ENCODE results near the gene ADGRD2.

The ADGRD2 gene

DNA sequence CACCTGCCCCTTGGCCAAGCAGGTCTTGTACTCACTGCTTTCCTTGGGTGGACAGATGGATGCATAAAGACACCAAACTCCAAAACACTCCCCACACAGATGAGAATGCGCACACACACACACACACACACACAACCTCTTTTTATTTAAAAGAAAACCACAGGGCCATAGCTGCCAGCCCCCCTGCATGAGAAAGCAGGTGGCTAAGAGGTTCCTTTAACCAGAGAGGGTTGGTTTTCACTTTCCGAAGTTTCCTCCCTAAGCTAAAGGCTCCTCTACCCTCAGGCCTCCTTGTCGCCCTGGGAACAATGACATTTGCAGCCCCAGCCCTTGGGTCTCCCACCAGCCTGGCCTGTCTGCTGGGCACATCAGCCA is 45.8 kb downstream of the ADGRD2 start:
- no peaks in the 10 kb centered on the region for H3K9me3 ChIP-seq (ENCODE audit: control insufficient read depth in 2 of 2, low read length in 2 of 2)
- H3K9ac ChIP-seq (ENCODE audit: low read depth in 1 of 2, low read length in 2 of 2) = no peak overlapping the region
- H3K27ac ChIP-seq (ENCODE audit: low read depth in 2 of 2, low read length in 2 of 2) = no peak overlapping the region
- H3K4me3 ChIP-seq (ENCODE audit: low read length in 2 of 2) = no peak overlapping the region
- no peaks in the 10 kb centered on the region for H3K4me1 ChIP-seq (ENCODE audit: control insufficient read depth in 2 of 2, insufficient read depth in 2 of 2, low read length in 2 of 2)
- peaks cover 3 to 8% of the 10 kb centered on the region in 2 donors for H3K27me3 ChIP-seq (ENCODE audit: control insufficient read depth in 2 of 2, insufficient read depth in 2 of 2, low read length in 2 of 2)
- no peaks in the 10 kb centered on the region for H3K36me3 ChIP-seq (ENCODE audit: control insufficient read depth in 2 of 2, insufficient read depth in 2 of 2, low read length in 2 of 2)

DNA sequence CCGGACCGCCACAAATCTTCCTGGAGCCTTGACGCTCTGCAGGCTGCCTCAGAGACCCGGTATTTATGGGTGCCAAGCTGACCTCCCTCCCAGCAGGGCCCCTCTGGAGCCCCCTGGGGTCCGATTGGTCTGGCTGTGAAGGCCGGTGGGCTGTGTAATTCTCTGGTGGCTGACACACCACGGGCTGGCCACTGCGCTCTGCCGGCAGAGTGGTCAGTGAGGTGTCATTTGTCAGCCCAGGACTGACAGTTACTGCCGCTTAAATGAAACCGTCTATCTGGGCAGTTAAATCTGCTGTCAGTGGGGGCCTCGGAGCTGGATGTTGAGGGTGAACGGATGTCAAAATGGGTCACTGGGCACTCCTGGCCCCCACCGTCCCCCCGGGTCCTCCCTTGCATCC is 46.2 kb downstream of the ADGRD2 start:
- no peaks in the 10 kb centered on the region for H3K4me1 ChIP-seq (ENCODE audit: control insufficient read depth in 2 of 2, insufficient read depth in 2 of 2, low read length in 2 of 2)
- no peak overlapping the region for H3K27ac ChIP-seq (ENCODE audit: low read depth in 2 of 2, low read length in 2 of 2)
- no peaks in the 10 kb centered on the region for H3K9me3 ChIP-seq (ENCODE audit: control insufficient read depth in 2 of 2, low read length in 2 of 2)
- H3K27me3 ChIP-seq (ENCODE audit: control insufficient read depth in 2 of 2, insufficient read depth in 2 of 2, low read length in 2 of 2) = peaks cover 3 to 11% of the 10 kb centered on the region in 2 donors
- H3K9ac ChIP-seq (ENCODE audit: low read depth in 1 of 2, low read length in 2 of 2) = no peak overlapping the region
- no peaks in the 10 kb centered on the region for H3K36me3 ChIP-seq (ENCODE audit: control insufficient read depth in 2 of 2, insufficient read depth in 2 of 2, low read length in 2 of 2)
- H3K4me3 ChIP-seq (ENCODE audit: low read length in 2 of 2) = no peak overlapping the region

DNA sequence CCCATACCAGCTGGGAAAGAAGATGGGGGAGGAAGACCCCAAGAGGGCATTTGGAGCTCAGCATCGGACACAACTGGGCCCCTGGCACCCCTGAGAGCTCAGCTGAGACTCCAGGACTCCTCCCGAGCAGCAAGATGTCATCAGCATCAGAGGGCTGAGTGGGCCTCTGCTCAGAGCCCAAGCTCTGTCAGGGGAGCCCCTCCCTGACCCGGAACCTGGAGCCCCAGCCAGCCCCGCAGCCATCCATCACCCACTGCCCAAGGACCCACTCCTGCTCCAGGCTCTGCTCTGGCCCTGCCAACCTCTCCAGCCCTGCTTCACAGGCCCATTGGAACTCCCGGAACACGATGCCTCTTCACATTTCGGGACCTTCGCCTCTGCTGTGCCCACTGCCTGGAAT is 47.2 kb downstream of the ADGRD2 start:
- H3K36me3 ChIP-seq (ENCODE audit: control insufficient read depth in 2 of 2, insufficient read depth in 2 of 2, low read length in 2 of 2) = no peaks in the 10 kb centered on the region
- no peaks in the 10 kb centered on the region for H3K4me1 ChIP-seq (ENCODE audit: control insufficient read depth in 2 of 2, insufficient read depth in 2 of 2, low read length in 2 of 2)
- no peak overlapping the region for H3K4me3 ChIP-seq (ENCODE audit: low read length in 2 of 2)
- H3K27ac ChIP-seq (ENCODE audit: low read depth in 2 of 2, low read length in 2 of 2) = no peak overlapping the region
- H3K9ac ChIP-seq (ENCODE audit: low read depth in 1 of 2, low read length in 2 of 2) = no peak overlapping the region
- H3K9me3 ChIP-seq (ENCODE audit: control insufficient read depth in 2 of 2, low read length in 2 of 2) = no peaks in the 10 kb centered on the region
- peaks cover 6 to 20% of the 10 kb centered on the region in 2 donors for H3K27me3 ChIP-seq (ENCODE audit: control insufficient read depth in 2 of 2, insufficient read depth in 2 of 2, low read length in 2 of 2)

DNA sequence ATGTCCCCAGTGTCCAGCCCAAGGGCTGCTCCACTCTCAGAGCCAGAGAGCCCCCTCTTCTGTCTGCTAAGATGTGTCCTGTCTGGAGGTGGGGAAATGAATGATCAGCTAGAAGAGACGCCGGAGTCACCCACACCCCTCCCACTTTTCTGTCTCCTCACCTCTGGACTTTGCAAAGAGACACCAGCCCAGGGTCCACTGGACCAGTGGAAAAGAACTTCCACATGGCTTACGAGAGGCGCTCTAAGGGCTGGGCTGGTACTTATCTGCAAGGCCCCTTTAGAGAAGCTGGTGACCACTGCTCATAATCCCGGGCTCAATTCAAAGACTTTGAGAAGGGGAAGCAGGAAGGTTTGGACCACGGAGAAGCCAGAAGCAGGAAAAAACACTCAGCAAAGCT is 47.8 kb downstream of the ADGRD2 start:
- H3K4me3 ChIP-seq (ENCODE audit: low read length in 2 of 2) = no peak overlapping the region
- no peak overlapping the region for H3K9ac ChIP-seq (ENCODE audit: low read depth in 1 of 2, low read length in 2 of 2)
- H3K27me3 ChIP-seq (ENCODE audit: control insufficient read depth in 2 of 2, insufficient read depth in 2 of 2, low read length in 2 of 2) = peaks cover 10 to 24% of the 10 kb centered on the region in 2 donors
- H3K27ac ChIP-seq (ENCODE audit: low read depth in 2 of 2, low read length in 2 of 2) = no peak overlapping the region
- no peaks in the 10 kb centered on the region for H3K4me1 ChIP-seq (ENCODE audit: control insufficient read depth in 2 of 2, insufficient read depth in 2 of 2, low read length in 2 of 2)
- H3K9me3 ChIP-seq (ENCODE audit: control insufficient read depth in 2 of 2, low read length in 2 of 2) = no peaks in the 10 kb centered on the region
- no peaks in the 10 kb centered on the region for H3K36me3 ChIP-seq (ENCODE audit: control insufficient read depth in 2 of 2, insufficient read depth in 2 of 2, low read length in 2 of 2)

DNA sequence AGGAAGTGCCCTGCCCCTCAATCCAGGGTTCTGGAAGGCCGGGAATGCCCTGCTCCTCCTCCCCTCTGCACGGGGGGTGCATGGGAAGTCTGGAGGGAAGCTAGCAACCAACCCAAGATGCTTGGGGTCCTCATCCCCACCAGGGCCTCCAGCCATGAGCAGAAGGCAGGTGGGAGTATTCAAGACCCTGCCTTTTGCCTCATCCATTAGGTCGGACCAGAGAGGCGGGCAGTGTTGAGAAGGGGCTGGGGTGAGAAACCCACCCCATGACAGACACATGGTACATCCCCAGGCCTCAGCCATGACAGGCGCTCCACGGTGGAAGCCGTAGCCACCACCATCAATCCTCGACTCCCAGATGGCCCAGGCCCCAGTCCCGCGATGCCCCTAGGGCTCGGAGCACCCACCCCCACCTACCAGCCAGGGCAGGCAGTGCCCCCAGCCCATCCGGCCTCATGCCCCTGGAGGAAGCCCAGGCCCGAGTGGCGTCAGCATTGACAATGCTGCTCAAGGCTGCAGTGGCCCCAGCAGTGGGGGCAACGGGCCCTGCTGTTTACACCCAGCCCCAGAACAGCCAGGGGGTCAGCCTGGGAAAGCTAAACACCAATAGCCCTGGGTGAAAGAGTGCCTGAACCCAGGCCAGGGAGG is 48.4 kb downstream of the ADGRD2 start:
- no peak overlapping the region for H3K9ac ChIP-seq (ENCODE audit: low read depth in 1 of 2, low read length in 2 of 2)
- H3K4me1 ChIP-seq (ENCODE audit: control insufficient read depth in 2 of 2, insufficient read depth in 2 of 2, low read length in 2 of 2) = no peaks in the 10 kb centered on the region
- no peaks in the 10 kb centered on the region for H3K36me3 ChIP-seq (ENCODE audit: control insufficient read depth in 2 of 2, insufficient read depth in 2 of 2, low read length in 2 of 2)
- H3K9me3 ChIP-seq (ENCODE audit: control insufficient read depth in 2 of 2, low read length in 2 of 2) = no peaks in the 10 kb centered on the region
- H3K4me3 ChIP-seq (ENCODE audit: low read length in 2 of 2) = no peak overlapping the region
- H3K27me3 ChIP-seq (ENCODE audit: control insufficient read depth in 2 of 2, insufficient read depth in 2 of 2, low read length in 2 of 2) = peaks cover 16 to 29% of the 10 kb centered on the region in 2 donors
- H3K27ac ChIP-seq (ENCODE audit: low read depth in 2 of 2, low read length in 2 of 2) = no peak overlapping the region

DNA sequence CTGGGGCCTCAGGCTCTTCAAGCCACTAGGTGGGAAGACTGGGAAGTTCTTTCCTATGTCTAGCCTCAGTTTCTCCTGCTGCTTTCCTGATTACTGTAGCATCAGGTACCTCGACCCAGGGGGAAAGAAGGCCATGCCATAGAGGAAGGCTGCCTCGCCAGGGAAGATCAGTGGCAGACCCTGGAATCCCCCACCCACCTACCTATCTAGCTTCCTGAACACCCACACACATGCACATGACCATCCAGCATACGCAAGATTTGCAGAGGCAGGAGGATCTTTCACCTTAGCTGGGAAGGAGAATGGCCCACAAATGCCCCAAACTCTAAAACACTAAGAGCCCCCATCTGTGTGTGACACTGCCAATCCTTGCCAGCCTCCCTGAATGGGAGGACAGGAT is 49.0 kb downstream of the ADGRD2 start:
- Histone ChIP-seq H3K4me1 (ENCODE audit: control insufficient read depth in 2 of 2, insufficient read depth in 2 of 2, low read length in 2 of 2) (no peaks in the 10 kb centered on the region), H3K27me3 (ENCODE audit: control insufficient read depth in 2 of 2, insufficient read depth in 2 of 2, low read length in 2 of 2) (peaks cover 21 to 33% of the 10 kb centered on the region in 2 donors)

DNA sequence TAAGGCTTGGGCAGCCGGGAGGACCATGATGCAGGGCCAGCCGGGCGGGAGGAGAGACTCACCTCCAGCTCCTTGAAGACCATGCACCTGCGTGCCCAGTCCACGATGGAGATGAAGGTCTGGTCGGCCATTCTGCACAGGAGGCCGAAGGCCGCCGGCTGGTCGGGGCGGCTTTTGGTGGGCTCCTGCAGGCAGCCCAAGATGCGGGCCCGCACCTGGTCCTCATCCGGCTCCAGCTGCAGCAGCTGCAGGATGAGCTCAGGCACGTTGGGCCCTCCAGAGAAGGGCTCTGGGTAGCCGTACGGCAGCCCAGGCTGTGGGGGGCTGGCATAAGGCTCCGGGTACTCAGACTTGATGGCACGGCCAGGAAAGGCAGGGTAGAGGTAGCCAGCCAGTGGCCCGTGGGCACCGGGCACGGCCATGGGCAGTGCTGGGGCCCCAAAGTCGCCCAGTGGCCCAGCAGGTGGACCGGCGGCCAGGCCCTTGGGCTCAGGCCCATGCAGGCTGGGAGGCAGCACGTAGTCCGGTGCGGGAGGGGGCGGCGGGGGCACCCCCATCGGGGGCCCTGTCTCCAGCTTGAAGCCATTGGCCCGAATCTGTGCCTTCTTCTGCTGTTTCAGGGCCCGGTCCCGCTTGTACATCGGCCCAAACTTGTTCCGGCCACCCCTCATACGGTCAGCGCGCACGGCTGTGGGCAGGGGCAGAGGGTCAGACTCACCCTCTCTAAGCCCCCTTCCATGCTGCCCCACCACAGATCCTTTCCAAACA is 50.0 kb downstream of the ADGRD2 start:
- Histone ChIP-seq H3K4me1 (ENCODE audit: control insufficient read depth in 2 of 2, insufficient read depth in 2 of 2, low read length in 2 of 2) (no peaks in the 10 kb centered on the region), H3K9ac (ENCODE audit: low read depth in 1 of 2, low read length in 2 of 2) (no peak overlapping the region), H3K4me3 (ENCODE audit: low read length in 2 of 2) (no peak overlapping the region), H3K9me3 (ENCODE audit: control insufficient read depth in 2 of 2, low read length in 2 of 2) (no peaks in the 10 kb centered on the region), H3K27me3 (ENCODE audit: control insufficient read depth in 2 of 2, insufficient read depth in 2 of 2, low read length in 2 of 2) (peaks cover 23 to 34% of the 10 kb centered on the region in 2 donors), H3K36me3 (ENCODE audit: control insufficient read depth in 2 of 2, insufficient read depth in 2 of 2, low read length in 2 of 2) (no peaks in the 10 kb centered on the region), H3K27ac (ENCODE audit: low read depth in 2 of 2, low read length in 2 of 2) (no peak overlapping the region)

More for the DNA sequence above, 49.0 kb downstream of the ADGRD2 start:
- no peaks in the 10 kb centered on the region for H3K9me3 ChIP-seq (ENCODE audit: control insufficient read depth in 2 of 2, low read length in 2 of 2)
- no peak overlapping the region for H3K27ac ChIP-seq (ENCODE audit: low read depth in 2 of 2, low read length in 2 of 2)
- H3K4me3 ChIP-seq (ENCODE audit: low read length in 2 of 2) = no peak overlapping the region
- no peak overlapping the region for H3K9ac ChIP-seq (ENCODE audit: low read depth in 1 of 2, low read length in 2 of 2)
- H3K36me3 ChIP-seq (ENCODE audit: control insufficient read depth in 2 of 2, insufficient read depth in 2 of 2, low read length in 2 of 2) = no peaks in the 10 kb centered on the region

DNA sequence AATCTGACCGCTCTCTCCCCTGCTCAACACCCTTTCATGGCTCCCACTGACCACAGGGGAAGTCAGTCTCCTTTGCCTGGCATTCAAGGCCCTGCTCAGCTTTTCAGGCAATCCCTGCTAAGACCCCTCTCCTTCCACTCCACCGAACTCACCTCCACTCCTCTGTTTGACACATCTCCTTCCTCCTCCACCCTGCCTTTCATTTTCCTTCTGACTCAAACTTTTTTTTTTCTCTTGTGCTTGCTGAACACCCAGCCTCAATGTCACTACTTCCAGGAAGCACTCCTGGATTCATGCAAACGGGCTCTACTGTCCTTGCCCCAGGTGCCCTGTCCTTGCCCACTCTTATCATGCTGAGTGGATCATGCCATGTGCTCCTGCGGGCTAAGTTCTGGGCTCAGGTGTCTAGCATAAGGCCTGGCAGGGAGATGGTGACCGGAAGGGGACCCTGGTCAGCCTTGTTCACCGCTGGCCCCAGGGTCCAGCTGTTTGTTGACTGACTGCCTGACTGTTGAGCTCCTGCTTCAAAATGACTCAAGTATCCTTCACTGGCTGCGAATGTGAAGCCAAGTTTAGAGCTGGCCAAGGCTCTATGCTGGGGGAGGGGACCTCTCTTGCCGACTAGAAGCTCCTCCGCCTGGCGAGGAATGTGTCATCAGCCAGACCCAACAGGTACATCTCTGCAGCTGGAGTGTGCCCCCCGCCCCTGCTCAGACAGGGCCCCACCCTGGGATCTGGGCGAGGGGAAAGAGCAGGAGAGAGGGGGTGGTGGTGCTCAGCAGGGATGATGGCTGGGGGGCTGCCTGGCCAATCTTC is 50.8 kb downstream of the ADGRD2 start:
- H3K9ac ChIP-seq (ENCODE audit: low read depth in 1 of 2, low read length in 2 of 2) = no peak overlapping the region
- no peaks in the 10 kb centered on the region for H3K9me3 ChIP-seq (ENCODE audit: control insufficient read depth in 2 of 2, low read length in 2 of 2)
- no peaks in the 10 kb centered on the region for H3K36me3 ChIP-seq (ENCODE audit: control insufficient read depth in 2 of 2, insufficient read depth in 2 of 2, low read length in 2 of 2)
- H3K27ac ChIP-seq (ENCODE audit: low read depth in 2 of 2, low read length in 2 of 2) = no peak overlapping the region
- H3K27me3 ChIP-seq (ENCODE audit: control insufficient read depth in 2 of 2, insufficient read depth in 2 of 2, low read length in 2 of 2) = peaks cover 25 to 40% of the 10 kb centered on the region in 2 donors
- H3K4me1 ChIP-seq (ENCODE audit: control insufficient read depth in 2 of 2, insufficient read depth in 2 of 2, low read length in 2 of 2) = no peaks in the 10 kb centered on the region
- H3K4me3 ChIP-seq (ENCODE audit: low read length in 2 of 2) = no peak overlapping the region

DNA sequence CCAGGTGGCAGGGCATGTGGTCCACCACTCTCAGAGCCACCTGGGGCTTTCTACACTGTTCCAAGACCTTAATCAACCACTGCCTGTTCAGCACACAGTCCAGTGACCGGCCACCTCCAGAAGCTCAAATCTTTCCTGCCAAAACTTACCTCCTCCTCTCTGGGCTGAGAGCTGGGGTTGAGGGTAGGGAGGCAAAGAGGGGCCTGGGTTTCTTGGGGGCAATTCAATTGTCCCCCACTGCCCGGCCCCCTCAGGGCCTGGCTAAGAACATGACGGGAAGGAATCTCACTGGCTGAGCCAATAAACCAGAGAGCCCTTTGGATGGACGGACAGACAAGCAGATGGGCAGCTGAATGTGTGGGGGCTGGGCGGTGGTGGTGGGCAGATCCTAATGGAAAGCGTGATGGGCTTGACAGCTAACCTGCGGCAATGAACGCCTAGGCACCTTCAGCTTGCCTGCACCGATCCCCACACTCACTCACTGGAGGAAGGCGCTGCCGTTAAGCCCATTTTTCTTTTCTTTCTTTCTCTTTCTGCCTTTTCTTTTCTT is 51.6 kb downstream of the ADGRD2 start:
- H3K9ac ChIP-seq (ENCODE audit: low read depth in 1 of 2, low read length in 2 of 2) = no peak overlapping the region
- H3K27ac ChIP-seq (ENCODE audit: low read depth in 2 of 2, low read length in 2 of 2) = no peak overlapping the region
- H3K36me3 ChIP-seq (ENCODE audit: control insufficient read depth in 2 of 2, insufficient read depth in 2 of 2, low read length in 2 of 2) = no peaks in the 10 kb centered on the region
- no peak overlapping the region for H3K4me3 ChIP-seq (ENCODE audit: low read length in 2 of 2)
- peaks cover 25 to 40% of the 10 kb centered on the region in 2 donors for H3K27me3 ChIP-seq (ENCODE audit: control insufficient read depth in 2 of 2, insufficient read depth in 2 of 2, low read length in 2 of 2)
- H3K9me3 ChIP-seq (ENCODE audit: control insufficient read depth in 2 of 2, low read length in 2 of 2) = no peaks in the 10 kb centered on the region
- H3K4me1 ChIP-seq (ENCODE audit: control insufficient read depth in 2 of 2, insufficient read depth in 2 of 2, low read length in 2 of 2) = no peaks in the 10 kb centered on the region

Data from mucosa of rectum (tissue), 2 donors.